Neural cell (in vitro differentiated cells): ENCODE data around the gene GOLM1.

Experiments used
- EZH2 ChIP-seq: fragments of 200-600, 300-800 bp; shearing (Covaris generic), sonication (generic); IDR thresholded peaks from 2 replicates; pipeline ENCODE4 v1.6.1; 2014; ENCODE audit warnings: antibody characterized with exemption, low read length, borderline replicate concordance, mild to moderate bottlenecking; ENCODE audit not compliant: insufficient read depth, poor library complexity, severe bottlenecking
- MXI1 ChIP-seq: fragments of 450-650 bp; conservative IDR thresholded peaks from 2 replicates; pipeline ENCODE4 v1.6.1; 2014; ENCODE audit warnings: antibody characterized with exemption, mild to moderate bottlenecking; ENCODE audit not compliant: poor library complexity, severe bottlenecking
- POLR2AphosphoS5 ChIP-seq: IDR thresholded peaks from 2 replicates; pipeline ENCODE4 v1.6.1; 2012
- RAD21 ChIP-seq: fragments of 450-650 bp; conservative IDR thresholded peaks from 2 replicates; pipeline ENCODE4 v1.6.1; 2014; ENCODE audit warnings: antibody characterized with exemption, mild to moderate bottlenecking, moderate library complexity
- SMC3 ChIP-seq: fragments of 450-650 bp; conservative IDR thresholded peaks from 2 replicates; pipeline ENCODE4 v1.6.1; 2014; ENCODE audit warnings: antibody characterized with exemption, mild to moderate bottlenecking, moderate library complexity; ENCODE audit not compliant: poor library complexity
- TF ChIP-seq, protein P1 (sequence below): fragments of 450-650 bp; IDR thresholded peaks from 2 replicates; pipeline ENCODE4 v1.5.1; 2014; ENCODE audit warnings: antibody characterized with exemption, mild to moderate bottlenecking, moderate library complexity; ENCODE audit not compliant: poor library complexity, severe bottlenecking
- TF ChIP-seq, protein P2 (sequence below): IDR thresholded peaks from 2 replicates; pipeline ENCODE4 v1.6.1; 2012; ENCODE audit warnings: borderline replicate concordance

DNA sequence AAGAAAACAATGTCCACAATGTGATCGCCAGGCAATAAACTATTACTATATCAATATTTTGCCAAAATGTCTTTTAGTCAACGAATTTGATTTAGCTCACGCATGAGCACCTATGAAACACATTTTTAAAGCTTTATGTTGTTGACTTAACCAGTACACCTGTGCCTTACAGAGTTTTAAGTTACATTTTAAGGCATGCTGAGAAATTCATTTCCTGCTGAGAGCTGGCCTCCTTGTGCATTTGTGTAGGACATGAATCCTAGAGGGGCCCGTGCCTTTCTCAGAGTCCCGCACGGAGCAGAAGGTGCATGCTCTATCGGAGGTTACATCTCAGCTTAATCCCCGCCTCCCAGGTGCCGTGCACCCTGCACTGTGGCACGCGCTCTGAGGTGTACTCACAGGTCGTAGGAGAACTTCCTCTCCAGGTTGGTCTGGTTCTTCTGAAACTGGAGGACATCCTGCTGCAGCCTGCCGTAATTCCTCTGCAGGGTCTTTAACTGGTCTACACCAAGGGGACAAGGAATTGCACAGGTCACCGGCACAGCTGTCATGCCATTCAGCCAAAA lies 53.2 kb downstream of the GOLM1 start:
- TF ChIP-seq SMC3, result no peak
- TF ChIP-seq, protein P1, sequence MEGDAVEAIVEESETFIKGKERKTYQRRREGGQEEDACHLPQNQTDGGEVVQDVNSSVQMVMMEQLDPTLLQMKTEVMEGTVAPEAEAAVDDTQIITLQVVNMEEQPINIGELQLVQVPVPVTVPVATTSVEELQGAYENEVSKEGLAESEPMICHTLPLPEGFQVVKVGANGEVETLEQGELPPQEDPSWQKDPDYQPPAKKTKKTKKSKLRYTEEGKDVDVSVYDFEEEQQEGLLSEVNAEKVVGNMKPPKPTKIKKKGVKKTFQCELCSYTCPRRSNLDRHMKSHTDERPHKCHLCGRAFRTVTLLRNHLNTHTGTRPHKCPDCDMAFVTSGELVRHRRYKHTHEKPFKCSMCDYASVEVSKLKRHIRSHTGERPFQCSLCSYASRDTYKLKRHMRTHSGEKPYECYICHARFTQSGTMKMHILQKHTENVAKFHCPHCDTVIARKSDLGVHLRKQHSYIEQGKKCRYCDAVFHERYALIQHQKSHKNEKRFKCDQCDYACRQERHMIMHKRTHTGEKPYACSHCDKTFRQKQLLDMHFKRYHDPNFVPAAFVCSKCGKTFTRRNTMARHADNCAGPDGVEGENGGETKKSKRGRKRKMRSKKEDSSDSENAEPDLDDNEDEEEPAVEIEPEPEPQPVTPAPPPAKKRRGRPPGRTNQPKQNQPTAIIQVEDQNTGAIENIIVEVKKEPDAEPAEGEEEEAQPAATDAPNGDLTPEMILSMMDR, result no peak
- no peak for TF ChIP-seq RAD21
- TF ChIP-seq EZH2, result no peak
- TF ChIP-seq, protein P2, sequence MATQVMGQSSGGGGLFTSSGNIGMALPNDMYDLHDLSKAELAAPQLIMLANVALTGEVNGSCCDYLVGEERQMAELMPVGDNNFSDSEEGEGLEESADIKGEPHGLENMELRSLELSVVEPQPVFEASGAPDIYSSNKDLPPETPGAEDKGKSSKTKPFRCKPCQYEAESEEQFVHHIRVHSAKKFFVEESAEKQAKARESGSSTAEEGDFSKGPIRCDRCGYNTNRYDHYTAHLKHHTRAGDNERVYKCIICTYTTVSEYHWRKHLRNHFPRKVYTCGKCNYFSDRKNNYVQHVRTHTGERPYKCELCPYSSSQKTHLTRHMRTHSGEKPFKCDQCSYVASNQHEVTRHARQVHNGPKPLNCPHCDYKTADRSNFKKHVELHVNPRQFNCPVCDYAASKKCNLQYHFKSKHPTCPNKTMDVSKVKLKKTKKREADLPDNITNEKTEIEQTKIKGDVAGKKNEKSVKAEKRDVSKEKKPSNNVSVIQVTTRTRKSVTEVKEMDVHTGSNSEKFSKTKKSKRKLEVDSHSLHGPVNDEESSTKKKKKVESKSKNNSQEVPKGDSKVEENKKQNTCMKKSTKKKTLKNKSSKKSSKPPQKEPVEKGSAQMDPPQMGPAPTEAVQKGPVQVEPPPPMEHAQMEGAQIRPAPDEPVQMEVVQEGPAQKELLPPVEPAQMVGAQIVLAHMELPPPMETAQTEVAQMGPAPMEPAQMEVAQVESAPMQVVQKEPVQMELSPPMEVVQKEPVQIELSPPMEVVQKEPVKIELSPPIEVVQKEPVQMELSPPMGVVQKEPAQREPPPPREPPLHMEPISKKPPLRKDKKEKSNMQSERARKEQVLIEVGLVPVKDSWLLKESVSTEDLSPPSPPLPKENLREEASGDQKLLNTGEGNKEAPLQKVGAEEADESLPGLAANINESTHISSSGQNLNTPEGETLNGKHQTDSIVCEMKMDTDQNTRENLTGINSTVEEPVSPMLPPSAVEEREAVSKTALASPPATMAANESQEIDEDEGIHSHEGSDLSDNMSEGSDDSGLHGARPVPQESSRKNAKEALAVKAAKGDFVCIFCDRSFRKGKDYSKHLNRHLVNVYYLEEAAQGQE, result no peak
- TF ChIP-seq MXI1, result no peak
- no peak for TF ChIP-seq POLR2AphosphoS5
